Ascending aorta (tissue), 2 donors: ENCODE results near the gene REG1A. TPM values are rescaled to one million over a fixed set of nuclear protein-coding genes. Genes with fewer than 3 reads are reported as not detected.

ENCODE experiments used
- DNase-seq, 2 donors: peaks; one replicate each; pipeline ENCODE4 v3.0.0-alpha.2; 2019; ENCODE audit warnings: low spot score in 2 of 2
- H3K27ac ChIP-seq, 2 donors: fragments of 200-600 bp; sonication (generic); one replicate each; pipeline ENCODE4 v1.5.1; 2016 to 2017; ENCODE audit warnings: mild to moderate bottlenecking in 1 of 2
- H3K27me3 ChIP-seq: fragments of 200-600 bp; sonication (generic); one replicate; pipeline ENCODE4 v1.5.1; 2017
- H3K36me3 ChIP-seq, 2 donors: fragments of 200-600 bp; sonication (generic); one replicate each; pipeline ENCODE4 v1.5.1; 2016
- H3K4me1 ChIP-seq, 2 donors: fragments of 200-600 bp; sonication (generic); one replicate each; pipeline ENCODE4 v1.5.1; 2016 to 2017; ENCODE audit warnings: mild to moderate bottlenecking in 1 of 2
- H3K4me3 ChIP-seq, 2 donors: fragments of 200-600 bp; sonication (generic); one replicate each; pipeline ENCODE4 v1.5.1; 2016 to 2017; ENCODE audit warnings: mild to moderate bottlenecking in 1 of 2
- H3K9me3 ChIP-seq, 2 donors: fragments of 200-600 bp; sonication (generic); one replicate each; pipeline ENCODE4 v1.5.1; 2016
- intact Hi-C: fragments of 100-400 bp; cut with DNase I; formaldehyde crosslinking; loops from one replicate; pipeline ENCODE4 v1.15.1; 2023
- total RNA-seq: library from RNA; depleted of rRNA; stranded (reverse); fragments of >200 nt; gene quantifications from one replicate; pipeline ENCODE4 v1.1.0, GENCODE V29; 2016
- TF ChIP-seq, protein P1 (sequence below), 3 experiments: fragments of 200-600 bp in 2 of 3; fragments of 450-650 bp in 1 of 3; sonication (generic) in 2 of 3; IDR thresholded peaks; one replicate each; pipeline ENCODE4 v1.5.1; 2016 to 2019; ENCODE audit warnings: antibody characterized with exemption in 3 of 3, mild to moderate bottlenecking in 1 of 3, moderate library complexity in 1 of 3

The REG1A gene
- total RNA-seq, 1 donor from 2014 or later, result 0.96 TPM

DNA sequence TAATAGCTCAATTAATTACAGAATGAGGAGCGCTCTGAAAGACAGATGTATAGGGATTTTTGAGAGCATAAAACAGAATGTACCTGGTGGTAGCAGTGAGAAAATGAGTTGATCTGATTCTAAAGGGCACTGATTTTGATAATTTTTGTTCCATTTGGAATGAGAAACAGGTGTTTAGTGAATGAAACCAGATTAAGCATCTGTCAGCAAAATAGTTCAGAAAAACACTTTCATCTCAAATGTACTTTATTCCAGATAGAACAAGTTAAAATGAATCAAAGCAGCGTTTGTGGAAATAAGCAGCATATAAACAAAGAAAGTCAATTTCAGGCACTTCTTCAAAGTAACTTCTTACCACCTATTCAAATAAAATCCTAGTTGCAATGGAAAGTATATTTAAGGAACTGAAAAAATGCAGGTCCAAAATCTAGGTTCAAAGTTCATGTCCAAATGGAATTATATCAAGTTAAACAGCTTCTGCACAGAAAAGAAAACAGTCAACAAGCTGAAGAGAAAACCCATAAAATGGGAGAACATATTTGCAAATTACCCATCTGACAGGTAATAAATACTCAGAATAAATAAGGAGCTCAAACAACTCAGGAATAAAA is 51.2 kb downstream of the REG1A start:
- intact Hi-C loops, result no loop called here
- no peak overlapping the region for H3K27ac ChIP-seq
- DNase-seq, result no peak
- no peaks in the 10 kb centered on the region for H3K9me3 ChIP-seq
- no peaks in the 10 kb centered on the region for H3K4me1 ChIP-seq
- TF ChIP-seq, protein P1, sequence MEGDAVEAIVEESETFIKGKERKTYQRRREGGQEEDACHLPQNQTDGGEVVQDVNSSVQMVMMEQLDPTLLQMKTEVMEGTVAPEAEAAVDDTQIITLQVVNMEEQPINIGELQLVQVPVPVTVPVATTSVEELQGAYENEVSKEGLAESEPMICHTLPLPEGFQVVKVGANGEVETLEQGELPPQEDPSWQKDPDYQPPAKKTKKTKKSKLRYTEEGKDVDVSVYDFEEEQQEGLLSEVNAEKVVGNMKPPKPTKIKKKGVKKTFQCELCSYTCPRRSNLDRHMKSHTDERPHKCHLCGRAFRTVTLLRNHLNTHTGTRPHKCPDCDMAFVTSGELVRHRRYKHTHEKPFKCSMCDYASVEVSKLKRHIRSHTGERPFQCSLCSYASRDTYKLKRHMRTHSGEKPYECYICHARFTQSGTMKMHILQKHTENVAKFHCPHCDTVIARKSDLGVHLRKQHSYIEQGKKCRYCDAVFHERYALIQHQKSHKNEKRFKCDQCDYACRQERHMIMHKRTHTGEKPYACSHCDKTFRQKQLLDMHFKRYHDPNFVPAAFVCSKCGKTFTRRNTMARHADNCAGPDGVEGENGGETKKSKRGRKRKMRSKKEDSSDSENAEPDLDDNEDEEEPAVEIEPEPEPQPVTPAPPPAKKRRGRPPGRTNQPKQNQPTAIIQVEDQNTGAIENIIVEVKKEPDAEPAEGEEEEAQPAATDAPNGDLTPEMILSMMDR (IDR thresholded peaks at IDR 0.05), result no peak
- no peaks in the 10 kb centered on the region for H3K27me3 ChIP-seq
- no peaks in the 10 kb centered on the region for H3K36me3 ChIP-seq
- H3K4me3 ChIP-seq, result no peak overlapping the region

Other genes starting within 250 kb of the REG1A start
- gene REG3G, start 94.8 kb upstream of the REG1A start, total RNA-seq, result not detected
- not detected for gene REG1B, start 32.5 kb upstream of the REG1A start, total RNA-seq
- not detected for gene REG3A, start 39.3 kb downstream of the REG1A start, total RNA-seq